Esophagus muscularis mucosa (tissue), 4 donors: ENCODE data around the gene DOCK7. TPM values are rescaled to one million over a fixed set of nuclear protein-coding genes. Genes with fewer than 3 reads are reported as not detected.

Experiments
- DNase-seq: peaks from one replicate; pipeline ENCODE4 v3.0.0-alpha.2; 2017; ENCODE audit errors: extremely low spot score
- H3K27ac ChIP-seq, 4 donors: fragments of 200-600 bp; sonication (generic); replicated peaks in 1 of 4; 1 replicate in 3 of 4; 2 replicates in 1 of 4; pipeline ENCODE4 v1.5.1; 2016 to 2019; ENCODE audit warnings: mild to moderate bottlenecking in 1 of 4
- H3K27me3 ChIP-seq, 4 donors: fragments of 200-600 bp; sonication (generic); one replicate each; pipeline versions ENCODE4 v1.5.1 to v1.6.0; 2016 to 2019
- H3K36me3 ChIP-seq, 4 donors: fragments of 200-600 bp; sonication (generic); one replicate each; pipeline ENCODE4 v1.5.1; 2016 to 2019
- H3K4me1 ChIP-seq, 4 donors: fragments of 200-600 bp; sonication (generic); one replicate each; pipeline ENCODE4 v1.5.1; 2016 to 2019
- H3K4me3 ChIP-seq, 4 donors: fragments of 200-600 bp; sonication (generic); 1 replicate in 2 of 4; 2 replicates in 2 of 4; pipeline ENCODE4 v1.5.1; 2016 to 2019; ENCODE audit warnings: mild to moderate bottlenecking in 4 of 4, moderate library complexity in 1 of 4
- H3K9me3 ChIP-seq, 4 donors: fragments of 200-600 bp; sonication (generic); 1 replicate in 3 of 4; 2 replicates in 1 of 4; pipeline ENCODE4 v1.5.1; 2016 to 2019
- CTCF ChIP-seq, 3 experiments: fragments of 200-600 bp in 2 of 3; fragments of 450-650 bp in 1 of 3; sonication (generic) in 2 of 3; IDR thresholded peaks; one replicate each; pipeline ENCODE4 v1.5.1; 2017 to 2019; ENCODE audit warnings: antibody characterized with exemption in 3 of 3, mild to moderate bottlenecking in 2 of 3, moderate library complexity in 1 of 3
- EP300 ChIP-seq: sonication (generic); formaldehyde crosslinking; IDR thresholded peaks from one replicate; pipeline ENCODE4 v1.6.1; 2017; ENCODE audit warnings: antibody characterized with exemption
- POLR2A ChIP-seq: fragments of 450-650 bp; IDR thresholded peaks from one replicate; pipeline ENCODE4 v1.6.1; 2017; ENCODE audit warnings: antibody characterized with exemption, moderate library complexity, mild to moderate bottlenecking, low read depth
- POLR2AphosphoS5 ChIP-seq, 2 donors: sonication (generic); formaldehyde crosslinking; IDR thresholded peaks; one replicate each; pipeline ENCODE4 v1.6.1; 2017; ENCODE audit warnings: antibody characterized with exemption in 2 of 2
- WGBS: methylation state at CpG from one replicate; pipeline ENCODE4 v1.1.5; 2018; 5-methylcytosine and 5-hydroxymethylcytosine counted together
- intact Hi-C: fragments of 100-400 bp; cut with DNase I; formaldehyde crosslinking; loops from one replicate; pipeline ENCODE4 v1.15.1; 2023
- total RNA-seq, 4 donors: library from RNA; depleted of rRNA; stranded (reverse); fragments of >200 nt; gene quantifications; one replicate each; pipeline versions ENCODE4 v1.1.0 to v1.2.1, GENCODE V29; 2016

DOCK7 gene
- total RNA-seq, 4 donors from 2014 or later = 27.7 to 66.7 (median 30.5) TPM

DNA sequence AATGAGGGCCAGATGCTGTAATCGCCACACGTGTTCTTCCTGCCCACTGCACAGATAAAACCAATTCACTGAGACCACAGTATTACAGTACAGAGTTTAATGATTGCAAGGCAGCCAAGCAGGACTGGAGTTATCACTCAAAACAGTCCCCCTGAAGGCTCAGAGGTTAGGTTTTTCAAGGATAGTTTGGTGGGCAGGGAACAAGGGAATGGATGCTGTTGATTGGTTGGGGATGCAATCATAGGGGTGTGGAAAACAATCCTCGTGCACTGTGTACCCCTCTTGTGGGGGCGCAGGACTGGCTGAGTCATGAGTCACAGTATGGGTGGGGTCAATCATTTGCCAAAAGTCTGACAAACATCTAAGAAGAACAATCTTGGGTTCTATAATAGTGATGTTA is 263.8 kb downstream of the DOCK7 start:
- H3K27me3 ChIP-seq = no peaks in the 10 kb centered on the region
- intact Hi-C loops = no loop called here

GRCh38 chr1:62423580-62424242 is 264.5 kb downstream of the DOCK7 start:
- no peak overlapping the region for H3K4me3 ChIP-seq
- H3K27ac ChIP-seq = no peak overlapping the region
- intact Hi-C loops = no loop called here
- DNase-seq = no peak
- 95% methylated on average over 14 of the region's 14 CpGs for whole genome bisulfite sequencing
- no peaks in the 10 kb centered on the region for H3K9me3 ChIP-seq
- no peak for TF ChIP-seq CTCF (IDR thresholded peaks at IDR 0.05)
- no peaks in the 10 kb centered on the region for H3K36me3 ChIP-seq
- H3K4me1 ChIP-seq = no peaks in the 10 kb centered on the region
- no peaks in the 10 kb centered on the region for H3K27me3 ChIP-seq

More for the DNA sequence above, 263.8 kb downstream of the DOCK7 start:
- DNase-seq = no peak
- WGBS = 65% methylated on average over 4 of the region's 4 CpGs
- no peak overlapping the region for H3K4me3 ChIP-seq
- no peak for TF ChIP-seq CTCF (IDR thresholded peaks at IDR 0.05)
- TF ChIP-seq POLR2AphosphoS5 (IDR thresholded peaks at IDR 0.05) = no peak
- TF ChIP-seq POLR2A = no peak
- no peak for TF ChIP-seq EP300
- H3K4me1 ChIP-seq = no peaks in the 10 kb centered on the region
- H3K9me3 ChIP-seq = no peaks in the 10 kb centered on the region
- no peaks in the 10 kb centered on the region for H3K36me3 ChIP-seq
- H3K27ac ChIP-seq = no peak overlapping the region

DNA sequence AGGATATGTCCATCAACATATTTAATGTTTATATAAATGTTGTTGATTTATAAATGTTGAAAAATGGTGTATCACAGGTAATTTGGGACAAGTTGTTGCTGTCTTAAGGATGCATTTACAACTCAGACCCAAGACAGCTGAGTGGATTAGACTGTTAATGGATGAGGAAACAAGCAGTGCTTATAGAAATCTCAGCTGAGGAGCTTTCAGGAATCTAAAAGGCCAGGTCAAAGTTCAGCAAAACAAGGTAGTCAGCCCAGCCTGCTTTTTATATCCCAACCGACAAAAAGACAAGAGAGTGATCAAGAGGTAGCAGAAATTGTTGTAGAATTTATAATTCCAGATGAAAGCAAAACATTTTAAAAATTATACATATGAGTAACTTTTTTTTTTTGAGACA is 268.0 kb downstream of the DOCK7 start:
- 66% methylated on average over 1 of the region's 1 CpG for WGBS
- intact Hi-C loops = no loop called here
- Histone ChIP-seq H3K27ac (no peak overlapping the region), H3K27me3 (no peaks in the 10 kb centered on the region), H3K4me1 (no peaks in the 10 kb centered on the region), H3K4me3 (no peak overlapping the region), H3K36me3 (no peaks in the 10 kb centered on the region), H3K9me3 (no peaks in the 10 kb centered on the region)
- no peak for DNase-seq
- TF ChIP-seq POLR2A = no peak
- no peak for TF ChIP-seq EP300
- no peak for TF ChIP-seq POLR2AphosphoS5 (IDR thresholded peaks at IDR 0.05)
- TF ChIP-seq CTCF (IDR thresholded peaks at IDR 0.05) = no peak

DNA sequence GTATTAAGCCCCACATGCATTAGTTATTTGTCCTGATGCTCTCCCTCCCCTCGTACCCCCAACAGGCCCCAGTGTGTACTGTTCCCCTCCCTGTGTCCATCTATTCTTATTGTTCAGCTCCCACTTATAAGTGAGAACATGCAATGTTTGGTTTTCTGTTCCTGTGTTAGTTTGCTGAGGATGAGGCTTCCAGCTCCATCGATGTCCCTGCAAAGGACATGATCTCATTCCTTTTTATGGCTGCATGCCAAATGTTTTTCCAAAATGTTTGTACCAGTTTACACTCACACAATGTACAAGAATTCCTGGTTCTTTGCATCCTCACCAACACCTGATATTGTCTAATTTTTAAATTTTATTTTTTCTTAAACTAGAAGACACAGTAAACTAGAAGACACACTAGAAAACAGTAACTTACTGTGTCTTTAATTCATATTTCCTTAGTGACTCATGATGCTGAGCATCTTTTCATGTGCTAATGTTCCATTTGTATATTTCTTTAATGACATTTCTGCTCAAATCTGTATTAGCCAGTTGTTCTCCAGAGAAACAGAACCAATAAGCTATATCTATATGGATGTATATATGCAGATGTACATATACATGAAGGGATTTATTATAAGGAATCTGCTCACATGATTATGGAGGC is 270.7 kb downstream of the DOCK7 start:
- Histone ChIP-seq H3K9me3 (no peaks in the 10 kb centered on the region), H3K36me3 (no peaks in the 10 kb centered on the region), H3K4me1 (no peaks in the 10 kb centered on the region), H3K4me3 (no peak overlapping the region), H3K27me3 (no peaks in the 10 kb centered on the region), H3K27ac (no peak overlapping the region)
- TF ChIP-seq CTCF (IDR thresholded peaks at IDR 0.05) (no peak), EP300 (no peak), POLR2AphosphoS5 (IDR thresholded peaks at IDR 0.05) (no peak), POLR2A (no peak)
- intact Hi-C loops = no loop called here
- 62% methylated on average over 2 of the region's 2 CpGs for WGBS
- no peak for DNase-seq

- no peak overlapping the region for H3K4me3 ChIP-seq
- 92% methylated on average over 8 of the region's 8 CpGs for WGBS
- H3K27me3 ChIP-seq = peaks cover 0 to 6% (median 0%) of the 10 kb centered on the region in 4 donors
- no peak for DNase-seq
- H3K36me3 ChIP-seq = no peaks in the 10 kb centered on the region
- no peak overlapping the region for H3K27ac ChIP-seq
- TF ChIP-seq EP300 = no peak
- no peak for TF ChIP-seq POLR2A
- TF ChIP-seq CTCF (IDR thresholded peaks at IDR 0.05) = no peak
- TF ChIP-seq POLR2AphosphoS5 (IDR thresholded peaks at IDR 0.05) = no peak
- intact Hi-C loops = no loop called here
- H3K4me1 ChIP-seq = no peaks in the 10 kb centered on the region
- H3K9me3 ChIP-seq = no peaks in the 10 kb centered on the region
These were observed 272.5 kb downstream of the DOCK7 start for GRCh38 chr1:62415687-62416086.
